Myocyte (in vitro differentiated cells): ENCODE data around the gene JMJD8. TPM values are rescaled to one million over a fixed set of nuclear protein-coding genes. Genes with fewer than 3 reads are reported as not detected.

ENCODE experiments used
- DNase-seq: peaks from one replicate; pipeline ENCODE4 v3.0.0-alpha.2; 2012; ENCODE audit warnings: low read depth
- total RNA-seq: library from RNA; depleted of rRNA; stranded (reverse); fragments of >200 nt; gene quantifications from 2 replicates; pipeline ENCODE4 v1.2.3, GENCODE V29; 2014

The JMJD8 gene
- total RNA-seq, 1 donor from 2014 or later: 74.5 TPM

DNA sequence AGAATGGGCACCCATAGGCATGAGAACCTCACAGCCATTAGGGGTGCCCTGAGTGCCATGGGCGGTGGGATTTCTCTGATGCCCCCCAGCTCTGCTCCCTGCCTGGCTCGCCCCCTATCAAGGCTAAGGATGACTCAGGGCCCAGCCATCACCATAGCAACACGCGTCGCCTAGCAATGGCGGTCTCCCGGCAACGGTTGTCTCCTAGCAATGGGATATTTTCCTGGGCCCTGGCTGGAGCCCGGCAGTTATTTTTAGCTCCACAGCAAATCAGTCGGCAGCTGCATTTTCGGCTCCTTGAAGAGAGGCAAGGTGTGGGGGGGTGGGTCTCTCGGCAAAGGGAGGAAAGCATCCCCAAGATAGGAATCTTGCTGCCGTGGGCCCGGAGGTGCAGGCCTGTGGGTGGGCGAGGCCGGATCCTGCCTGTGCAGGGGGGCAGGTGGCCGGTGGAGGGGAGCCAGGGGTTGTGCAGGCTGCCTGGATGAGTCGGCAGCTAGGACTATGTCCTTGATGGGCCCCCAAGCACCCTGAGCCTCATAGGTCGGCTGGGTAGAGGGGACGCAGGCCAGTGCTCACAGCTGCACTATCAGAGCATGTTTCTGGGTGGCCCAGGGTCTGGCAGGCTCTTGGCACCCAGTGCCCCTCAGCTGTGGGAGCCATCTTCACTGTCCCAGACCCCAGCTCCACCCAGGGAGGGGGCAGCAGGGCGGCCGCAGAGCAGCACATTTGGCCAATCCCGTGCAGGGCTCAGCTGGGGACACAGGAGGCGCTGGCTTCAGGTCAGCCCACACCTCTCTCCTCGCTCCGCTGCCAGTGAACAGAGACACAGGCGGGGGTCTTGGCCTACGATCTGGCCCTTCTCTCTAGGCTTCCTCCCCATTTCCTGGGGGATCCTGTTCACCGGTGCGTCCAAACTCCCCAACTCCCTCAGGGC is 25.7 kb upstream of the JMJD8 start:
- peak; percentile 94 for DNase-seq

DNA sequence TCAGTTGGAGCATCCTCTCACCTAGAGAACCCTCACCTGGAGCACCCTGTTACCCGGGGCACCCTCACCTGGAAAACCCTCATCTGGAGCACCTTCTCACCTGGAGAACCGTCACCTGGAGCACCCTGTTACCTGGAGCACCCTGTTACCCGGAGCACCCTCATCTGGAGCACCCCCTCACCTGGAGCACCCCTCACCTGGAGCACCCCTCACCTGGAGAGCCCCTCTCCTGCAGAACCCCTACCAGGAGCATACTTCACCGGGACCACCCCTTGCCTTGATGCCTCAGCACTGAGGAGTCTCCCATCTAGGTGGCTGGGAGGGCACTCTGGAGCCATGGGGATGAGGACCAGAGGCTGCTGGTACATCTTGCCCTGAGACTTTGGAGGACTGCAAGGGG is 24.8 kb upstream of the JMJD8 start:
- DNase-seq: no peak

- DNase-seq: no peak
Observed at GRCh38 chr16:708019-708418, 23.9 kb upstream of the JMJD8 start.

GRCh38 chr16:707062-707538 is 23.0 kb upstream of the JMJD8 start:
- no peak for DNase-seq

GRCh38 chr16:706189-707061 is 22.3 kb upstream of the JMJD8 start:
- no peak for DNase-seq

DNA sequence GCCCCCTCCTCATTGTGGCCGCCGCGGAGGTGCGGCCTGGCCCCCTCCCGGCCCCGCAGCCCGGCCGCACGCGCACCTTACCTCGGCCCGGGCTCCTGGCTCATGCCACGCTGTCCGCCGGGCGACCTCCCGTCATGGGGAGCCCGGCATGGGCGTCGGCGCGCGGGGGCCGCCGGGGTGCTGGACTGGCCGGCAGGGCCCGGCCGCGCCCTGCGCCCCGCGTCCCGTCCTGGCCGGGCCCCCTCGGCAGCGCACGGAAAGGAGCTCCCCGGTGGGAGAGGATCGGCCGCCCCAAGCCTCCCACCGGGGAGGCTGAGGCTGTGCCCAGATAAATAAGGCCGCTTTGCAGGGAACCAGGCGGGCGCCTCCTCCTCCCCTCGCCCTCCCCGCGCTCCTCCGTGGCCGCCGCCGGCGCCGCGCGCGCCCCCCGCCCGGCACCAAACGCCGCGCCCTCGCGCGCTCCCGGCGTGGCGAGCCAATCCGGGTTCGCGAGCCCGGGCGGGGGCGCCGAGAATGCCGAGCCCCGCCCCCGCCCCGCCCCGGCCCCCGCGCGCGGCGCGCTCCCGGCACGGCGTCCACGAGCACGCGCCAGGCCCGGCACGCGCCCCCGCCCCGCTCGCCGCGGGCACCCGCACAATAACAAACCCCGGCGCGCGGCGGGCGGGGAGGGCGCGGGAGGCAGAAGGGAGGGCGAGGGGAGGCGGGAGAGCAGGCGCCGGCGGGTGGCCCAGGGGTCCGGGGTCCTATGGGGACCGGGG is 21.5 kb upstream of the JMJD8 start, which contains the start of gene FBXL16:
TSS of gene FBXL16 (minus strand) at position 371 of the 758 bp plus-strand sequence. CDS start 8,396 bp downstream, outside the sequence.
- DNase-seq: no peak

DNA sequence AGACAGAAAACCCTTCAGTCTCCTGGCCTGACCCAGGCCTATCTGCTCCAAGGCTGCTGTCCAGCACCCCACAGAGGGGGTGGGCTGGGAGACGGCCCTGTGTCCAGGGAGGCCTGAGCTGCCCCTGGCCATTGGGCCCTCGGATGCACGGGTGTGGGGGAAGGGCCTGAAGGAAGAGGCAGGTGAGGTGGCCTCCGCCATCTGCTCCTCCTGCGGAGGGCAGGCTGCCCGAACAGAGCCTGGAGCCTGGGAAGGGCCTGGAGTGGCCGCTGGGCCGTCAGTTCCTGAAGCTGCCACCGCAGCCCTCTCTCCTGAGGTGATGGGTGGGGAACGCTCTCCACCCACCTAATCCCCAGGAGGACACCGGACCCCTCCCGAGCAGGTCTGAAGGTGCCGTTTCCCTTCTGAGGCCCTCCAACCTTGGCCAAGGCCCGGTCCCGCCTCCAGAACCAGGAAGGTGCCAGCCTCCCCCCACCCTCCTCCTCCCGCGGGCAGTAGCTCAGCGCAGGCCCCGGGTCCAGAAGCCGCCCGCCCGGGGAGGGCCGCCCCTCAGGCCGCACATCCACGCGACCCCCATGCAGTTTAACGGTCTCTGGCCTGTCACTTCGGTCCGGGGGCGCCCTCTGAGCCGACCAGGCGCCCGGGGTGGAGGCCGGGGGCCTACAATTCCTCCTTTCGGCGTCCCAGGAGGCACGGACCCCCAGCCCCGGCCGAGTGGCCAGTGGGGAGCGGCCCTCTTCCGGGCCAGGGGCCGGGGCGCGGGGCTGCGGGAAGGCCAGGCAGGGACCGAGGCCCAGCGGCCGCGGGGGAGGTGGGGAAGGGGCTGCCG is 20.6 kb upstream of the JMJD8 start:
- DNase-seq: no peak

DNA sequence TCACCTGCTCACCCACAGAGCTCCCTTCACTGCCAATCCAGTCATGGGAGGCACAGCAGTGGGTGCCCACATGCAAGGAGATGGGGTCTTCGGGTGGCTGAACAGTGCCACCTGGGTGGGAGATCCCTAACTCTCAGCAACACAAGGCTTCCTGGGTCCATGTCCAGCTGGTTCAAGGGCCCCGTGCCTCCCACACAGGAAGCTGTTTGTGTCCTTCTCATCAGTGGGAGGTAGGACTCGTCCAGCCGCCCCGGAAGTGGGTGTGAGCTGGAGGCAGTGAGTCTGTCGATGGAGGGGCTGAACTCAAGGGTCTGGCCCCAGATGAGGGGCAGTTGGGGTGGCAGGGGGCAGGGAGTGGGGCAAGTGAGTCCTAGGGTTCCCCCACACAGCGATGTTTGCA is 19.9 kb upstream of the JMJD8 start:
- no peak for DNase-seq

DNA sequence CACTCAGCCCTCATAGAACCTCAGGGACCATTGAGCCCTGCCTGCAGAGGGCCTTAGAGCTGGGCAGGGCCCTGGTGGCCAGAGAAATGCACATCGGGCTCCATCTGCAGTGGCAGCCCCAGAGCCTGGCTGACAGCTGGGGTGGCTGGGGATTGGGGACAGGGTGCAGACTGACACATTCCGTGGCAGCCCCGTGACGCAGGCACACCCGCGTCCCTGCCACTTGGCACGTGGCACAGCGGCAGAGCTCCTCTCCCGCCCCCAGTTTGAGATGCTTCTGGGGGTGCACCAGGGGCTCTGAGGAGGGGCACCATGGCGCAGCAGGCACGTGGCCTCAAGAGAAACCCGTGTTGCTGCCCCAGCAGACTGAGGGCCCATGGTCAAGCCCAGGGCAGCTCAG is 19.3 kb upstream of the JMJD8 start:
- DNase-seq: no peak

- DNase-seq: no peak
Observed at GRCh38 chr16:702341-702740, 18.2 kb upstream of the JMJD8 start.

- DNase-seq: no peak
Observed at GRCh38 chr16:700684-701584, 16.8 kb upstream of the JMJD8 start.

- no peak for DNase-seq
Observed at GRCh38 chr16:698911-699671, 15.0 kb upstream of the JMJD8 start.

- DNase-seq: no peak
Observed at GRCh38 chr16:695355-696089, 11.4 kb upstream of the JMJD8 start.

DNA sequence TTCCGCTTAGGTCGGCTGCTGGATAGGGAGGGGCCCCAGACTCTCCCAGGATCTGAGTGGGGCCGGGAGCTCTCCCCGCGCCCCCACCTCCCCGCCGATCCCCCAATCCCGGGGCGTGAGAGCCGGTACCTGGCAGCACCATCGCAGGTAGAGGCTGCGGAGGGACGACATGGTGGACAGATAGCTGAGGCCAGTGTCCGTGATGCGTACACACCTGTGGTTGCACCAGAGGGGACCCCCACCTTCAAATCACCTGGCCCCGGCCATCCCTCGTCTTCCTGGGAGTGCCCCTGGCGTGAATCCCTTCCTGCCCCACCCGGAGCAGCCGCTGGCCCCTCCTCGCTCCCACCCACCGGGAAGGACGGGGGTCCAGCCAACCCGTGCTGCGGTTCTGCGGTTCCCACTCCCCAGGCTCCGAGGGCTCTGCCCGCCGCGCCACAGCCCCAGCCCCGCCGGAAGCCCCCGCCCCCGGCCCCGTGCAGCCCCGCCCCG is 10.8 kb upstream of the JMJD8 start:
- DNase-seq: no peak

DNA sequence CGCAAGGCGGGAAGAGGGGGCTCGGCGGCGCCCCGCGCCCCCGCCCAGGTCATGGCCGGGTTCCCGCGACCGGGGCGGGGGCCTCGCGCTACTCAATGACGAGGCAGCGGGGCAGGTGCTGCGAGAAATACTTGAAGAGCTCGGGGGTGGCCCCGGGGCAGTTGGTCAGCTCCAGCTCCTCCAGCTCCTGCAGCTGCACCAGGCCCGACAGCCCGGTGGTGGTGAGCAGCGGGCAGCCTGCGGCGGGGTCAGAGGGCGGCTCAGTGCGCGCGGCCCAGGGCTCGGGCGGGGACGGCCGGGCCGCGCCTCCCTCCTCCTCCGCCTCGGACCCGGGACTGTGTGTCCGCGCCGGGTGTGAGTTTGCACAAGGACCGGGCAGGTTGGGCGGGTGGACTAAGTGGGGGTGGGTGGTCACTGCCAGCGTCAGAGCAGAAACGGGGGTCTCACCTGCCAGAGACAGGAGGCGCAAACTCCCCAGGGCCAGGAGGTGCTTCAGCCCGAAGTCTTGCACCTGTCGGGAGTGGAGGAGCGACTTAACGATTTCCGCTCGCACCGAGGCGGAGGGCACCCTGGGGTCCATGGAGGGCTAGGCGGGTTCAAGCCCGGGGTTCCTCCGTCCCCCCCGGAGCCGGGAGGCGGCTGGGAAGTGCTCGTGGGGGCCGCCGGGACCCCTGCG is 10.2 kb upstream of the JMJD8 start:
- DNase-seq: no peak

- no peak for DNase-seq
Observed at GRCh38 chr16:693766-694165, 9.6 kb upstream of the JMJD8 start.

DNA sequence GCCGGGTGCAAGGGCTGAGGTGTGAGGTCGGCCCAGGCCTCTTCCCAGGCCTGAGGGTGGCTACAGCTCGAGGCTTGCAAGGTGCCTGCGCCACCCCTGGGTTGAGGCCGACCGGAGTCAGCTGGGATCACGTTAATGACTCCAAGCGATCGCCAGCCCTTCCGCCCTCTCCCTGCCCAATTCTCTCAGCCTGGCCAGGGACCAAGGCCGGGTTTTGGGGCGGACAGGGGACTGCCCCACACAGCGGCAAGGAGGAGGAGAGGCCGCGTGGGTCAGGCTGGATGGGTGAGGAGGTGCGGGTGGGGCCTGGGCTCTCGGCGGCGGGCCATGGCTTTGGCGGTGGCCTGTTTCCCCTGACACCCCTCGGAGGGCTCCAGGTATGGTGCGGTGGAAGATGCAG is 9.2 kb upstream of the JMJD8 start:
- DNase-seq: no peak
